Neural progenitor cell (in vitro differentiated cells): ENCODE results near the gene PLA2G5. TPM values are rescaled to one million over a fixed set of nuclear protein-coding genes. Genes with fewer than 3 reads are reported as not detected.

Source experiments
- DNase-seq: peaks from one replicate; pipeline ENCODE4 v3.0.0-alpha.2; 2016; ENCODE audit warnings: low spot score
- H2AFZ ChIP-seq: fragments of 200-600 bp; sonication (generic); replicated peaks from 2 replicates; pipeline ENCODE4 v1.6.1; 2016; ENCODE audit warnings: antibody characterized with exemption
- H3F3A ChIP-seq: fragments of 200-600 bp; sonication (generic); 2 replicates; pipeline ENCODE4 v1.6.1; 2016; ENCODE audit warnings: antibody characterized with exemption, low read depth
- H3K27ac ChIP-seq: fragments of 200-600 bp; sonication (generic); 2 replicates; pipeline ENCODE4 v1.5.1; 2016; ENCODE audit warnings: mild to moderate bottlenecking
- H3K27me3 ChIP-seq: fragments of 200-600 bp; sonication (generic); 2 replicates; pipeline ENCODE4 v1.6.1; 2016; ENCODE audit warnings: mild to moderate bottlenecking, moderate library complexity
- H3K36me3 ChIP-seq: fragments of 200-600 bp; sonication (generic); 2 replicates; pipeline ENCODE4 v1.5.1; 2016
- H3K4me1 ChIP-seq: fragments of 200-600 bp; sonication (generic); 2 replicates; pipeline ENCODE4 v1.6.1; 2016; ENCODE audit warnings: mixed run types
- H3K4me2 ChIP-seq: fragments of 200-600 bp; sonication (generic); 2 replicates; pipeline ENCODE4 v1.6.1; 2016
- H3K4me3 ChIP-seq: fragments of 200-600 bp; sonication (generic); 2 replicates; pipeline ENCODE4 v1.5.1; 2016
- H3K79me2 ChIP-seq: fragments of 200-600 bp; sonication (generic); 2 replicates; pipeline ENCODE4 v1.6.1; 2016; ENCODE audit warnings: low read depth
- H3K9ac ChIP-seq: fragments of 200-600 bp; sonication (generic); 2 replicates; pipeline ENCODE4 v1.6.1; 2016
- H3K9me3 ChIP-seq: fragments of 200-600 bp; sonication (generic); 2 replicates; pipeline ENCODE4 v1.5.1; 2016; ENCODE audit warnings: low read depth
- H4K20me1 ChIP-seq: fragments of 200-600 bp; sonication (generic); 2 replicates; pipeline ENCODE4 v1.6.1; 2016; ENCODE audit warnings: low read depth
- H3K27ac Mint-ChIP-seq: 3 replicates; pipeline ENCODE4 v1.8.0; 2021; ENCODE audit warnings: mixed read lengths
- H3K27me3 Mint-ChIP-seq: 2 replicates; pipeline ENCODE4 v1.8.0; 2022; ENCODE audit warnings: low read depth, mild to moderate bottlenecking, inconsistent platforms, moderate library complexity, mixed read lengths; ENCODE audit not compliant: insufficient read depth
- H3K36me3 Mint-ChIP-seq: 3 replicates; pipeline ENCODE4 v1.8.0; 2021; ENCODE audit warnings: mixed read lengths
- H3K4me1 Mint-ChIP-seq: 3 replicates; pipeline ENCODE4 v1.8.0; 2021; ENCODE audit warnings: mixed read lengths
- H3K4me3 Mint-ChIP-seq: 3 replicates; pipeline ENCODE4 v1.8.0; 2021; ENCODE audit warnings: mild to moderate bottlenecking, moderate library complexity, mixed read lengths
- H3K9me3 Mint-ChIP-seq: 3 replicates; pipeline ENCODE4 v1.8.0; 2020; ENCODE audit warnings: mixed read lengths
- EZH2 ChIP-seq: fragments of 200-600 bp; sonication (generic); IDR thresholded peaks from 2 replicates; pipeline ENCODE4 v1.6.1; 2017; ENCODE audit warnings: antibody characterized with exemption, mild to moderate bottlenecking, moderate library complexity
- EZH2phosphoT487 ChIP-seq: fragments of 200-600 bp; sonication (generic); IDR thresholded peaks from 2 replicates; pipeline ENCODE4 v1.6.1; 2017; ENCODE audit warnings: antibody characterized with exemption
- total RNA-seq: library from RNA; depleted of rRNA; stranded (reverse); fragments of >200 nt; gene quantifications from 2 replicates; pipeline ENCODE4 v1.2.3, GENCODE V29; 2015; ENCODE audit warnings: low replicate concordance
- TF ChIP-seq, protein P1 (sequence below): fragments of 200-600 bp; sonication (generic); IDR thresholded peaks from 2 replicates; pipeline ENCODE4 v1.5.1; 2017; ENCODE audit warnings: antibody characterized with exemption, mild to moderate bottlenecking

PLA2G5 gene
- total RNA-seq, 1 donor from 2014 or later: not detected

DNA sequence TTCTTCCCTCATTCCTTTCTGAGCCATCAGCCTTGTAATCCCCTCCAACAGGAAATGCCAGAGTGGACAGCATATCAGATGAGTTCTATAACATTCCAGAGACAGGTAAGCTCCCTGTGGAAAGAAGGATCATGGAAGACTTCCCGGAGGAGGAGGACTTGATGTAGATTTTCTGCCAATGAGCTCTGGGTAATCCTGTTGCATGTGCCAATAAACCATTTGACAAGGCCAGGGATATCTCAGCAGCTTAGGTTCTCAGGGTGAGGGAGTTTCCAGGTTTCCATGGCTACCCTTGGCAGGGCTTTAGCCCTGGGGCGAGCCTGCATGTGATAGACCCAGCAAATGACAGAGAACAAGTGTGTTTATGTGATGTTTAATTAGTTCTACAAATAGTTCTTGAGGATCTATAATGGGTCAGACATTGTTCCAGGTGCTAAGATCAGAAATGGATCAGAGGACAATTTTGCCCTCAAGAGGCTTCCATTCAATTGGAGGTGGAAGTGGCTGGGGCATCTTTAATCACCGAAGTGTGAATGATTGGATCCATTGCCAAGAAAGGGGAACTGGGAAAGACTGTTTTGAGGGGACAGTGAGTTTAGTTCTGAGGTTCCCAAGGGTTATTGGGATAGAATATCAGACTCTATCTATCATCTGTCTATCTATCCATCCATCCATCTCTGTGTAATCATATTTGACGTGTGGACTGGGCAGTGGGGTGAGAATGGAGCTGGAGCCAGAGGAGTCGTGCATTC is 6.9 kb downstream of the PLA2G5 start:
- no peak overlapping the region for H3K9ac ChIP-seq
- H2AFZ ChIP-seq: no peak overlapping the region
- H3K36me3 ChIP-seq: no peaks in the 10 kb centered on the region
- Mint-ChIP-seq H3K4me3 (no peak overlapping the region), H3K4me1 (no peaks in the 10 kb centered on the region), H3K27ac (no peak overlapping the region), H3K9me3 (no peaks in the 10 kb centered on the region), H3K36me3 (no peaks in the 10 kb centered on the region), H3K27me3 (peaks cover 14% of the 10 kb centered on the region)
- H3K4me1 ChIP-seq: no peaks in the 10 kb centered on the region
- no peaks in the 10 kb centered on the region for H3F3A ChIP-seq
- no peaks in the 10 kb centered on the region for H4K20me1 ChIP-seq
- no peak for TF ChIP-seq EZH2
- no peak for TF ChIP-seq EZH2phosphoT487
- TF ChIP-seq, protein P1, sequence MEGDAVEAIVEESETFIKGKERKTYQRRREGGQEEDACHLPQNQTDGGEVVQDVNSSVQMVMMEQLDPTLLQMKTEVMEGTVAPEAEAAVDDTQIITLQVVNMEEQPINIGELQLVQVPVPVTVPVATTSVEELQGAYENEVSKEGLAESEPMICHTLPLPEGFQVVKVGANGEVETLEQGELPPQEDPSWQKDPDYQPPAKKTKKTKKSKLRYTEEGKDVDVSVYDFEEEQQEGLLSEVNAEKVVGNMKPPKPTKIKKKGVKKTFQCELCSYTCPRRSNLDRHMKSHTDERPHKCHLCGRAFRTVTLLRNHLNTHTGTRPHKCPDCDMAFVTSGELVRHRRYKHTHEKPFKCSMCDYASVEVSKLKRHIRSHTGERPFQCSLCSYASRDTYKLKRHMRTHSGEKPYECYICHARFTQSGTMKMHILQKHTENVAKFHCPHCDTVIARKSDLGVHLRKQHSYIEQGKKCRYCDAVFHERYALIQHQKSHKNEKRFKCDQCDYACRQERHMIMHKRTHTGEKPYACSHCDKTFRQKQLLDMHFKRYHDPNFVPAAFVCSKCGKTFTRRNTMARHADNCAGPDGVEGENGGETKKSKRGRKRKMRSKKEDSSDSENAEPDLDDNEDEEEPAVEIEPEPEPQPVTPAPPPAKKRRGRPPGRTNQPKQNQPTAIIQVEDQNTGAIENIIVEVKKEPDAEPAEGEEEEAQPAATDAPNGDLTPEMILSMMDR: no peak
- no peak overlapping the region for H3K27ac ChIP-seq
- H3K4me2 ChIP-seq: no peak overlapping the region
- H3K27me3 ChIP-seq: no peaks in the 10 kb centered on the region
- H3K79me2 ChIP-seq: no peaks in the 10 kb centered on the region
- no peak for DNase-seq
- H3K4me3 ChIP-seq: no peak overlapping the region
- no peaks in the 10 kb centered on the region for H3K9me3 ChIP-seq

DNA sequence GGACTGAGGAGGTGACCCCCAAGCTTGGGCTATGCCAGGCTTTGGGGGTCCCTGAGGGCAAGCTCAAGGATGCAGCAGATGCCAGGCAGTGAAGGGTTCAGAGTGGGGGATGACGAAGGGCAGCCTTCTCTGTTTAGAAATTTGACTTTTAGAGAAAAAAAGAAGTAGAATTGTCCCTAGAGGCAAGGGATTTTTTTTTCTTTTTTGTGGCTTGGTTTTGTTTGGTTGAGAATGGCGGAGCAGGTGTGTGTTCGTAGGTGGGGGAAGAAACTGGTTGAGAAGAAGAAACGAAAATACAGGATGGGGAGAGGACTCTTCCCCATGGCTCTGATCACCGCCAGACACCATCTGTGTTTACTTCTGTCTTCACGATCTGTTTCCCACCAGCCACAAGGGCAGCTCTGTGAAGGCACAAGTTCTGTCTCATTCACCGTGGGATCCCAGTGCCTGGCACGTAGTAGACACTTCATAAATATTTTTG is 8.2 kb downstream of the PLA2G5 start:
- Mint-ChIP-seq H3K27me3 (peaks cover 9% of the 10 kb centered on the region), H3K4me3 (no peak overlapping the region), H3K4me1 (no peaks in the 10 kb centered on the region), H3K36me3 (no peaks in the 10 kb centered on the region), H3K27ac (no peak overlapping the region), H3K9me3 (no peaks in the 10 kb centered on the region)
- Histone ChIP-seq H2AFZ (no peak overlapping the region), H3K9ac (no peak overlapping the region), H3K27me3 (no peaks in the 10 kb centered on the region), H3K27ac (no peak overlapping the region), H3K4me3 (no peak overlapping the region), H3K79me2 (no peaks in the 10 kb centered on the region), H3K4me2 (no peak overlapping the region), H3K9me3 (no peaks in the 10 kb centered on the region), H3K4me1 (no peaks in the 10 kb centered on the region), H4K20me1 (no peaks in the 10 kb centered on the region), H3F3A (no peaks in the 10 kb centered on the region), H3K36me3 (no peaks in the 10 kb centered on the region)
- DNase-seq: no peak
- TF ChIP-seq, protein P1: no peak
- no peak for TF ChIP-seq EZH2phosphoT487
- no peak for TF ChIP-seq EZH2

DNA sequence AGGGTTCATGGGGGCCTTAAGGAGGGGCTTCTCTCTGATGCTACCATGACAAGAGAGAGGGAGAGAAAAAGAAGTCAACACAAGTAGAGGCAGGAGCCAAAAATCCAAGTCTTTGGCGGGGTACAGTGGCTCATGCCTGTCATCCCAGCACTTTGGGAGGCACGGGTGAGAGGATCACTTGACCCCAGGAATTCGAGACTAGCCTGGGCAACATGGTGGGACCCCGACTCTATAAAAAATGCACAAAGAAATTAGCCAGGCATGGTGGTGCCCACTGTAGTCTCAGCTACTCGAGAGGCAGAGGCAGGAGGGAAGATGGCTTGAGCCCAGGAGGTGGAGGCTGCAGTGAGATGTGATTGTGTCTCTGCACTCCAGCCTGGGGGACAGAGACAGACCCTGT is 8.7 kb downstream of the PLA2G5 start:
- Histone ChIP-seq H3K4me3 (no peak overlapping the region), H3K4me1 (no peaks in the 10 kb centered on the region), H3K27ac (no peak overlapping the region), H3K9me3 (no peaks in the 10 kb centered on the region), H3K36me3 (no peaks in the 10 kb centered on the region), H4K20me1 (no peaks in the 10 kb centered on the region), H3K9ac (no peak overlapping the region), H2AFZ (no peak overlapping the region), H3K27me3 (no peaks in the 10 kb centered on the region), H3K4me2 (no peak overlapping the region), H3K79me2 (no peaks in the 10 kb centered on the region), H3F3A (no peaks in the 10 kb centered on the region)
- no peak overlapping the region for H3K27ac Mint-ChIP-seq
- no peak overlapping the region for H3K4me3 Mint-ChIP-seq
- H3K4me1 Mint-ChIP-seq: no peaks in the 10 kb centered on the region
- no peaks in the 10 kb centered on the region for H3K9me3 Mint-ChIP-seq
- TF ChIP-seq, protein P1: no peak
- no peak for TF ChIP-seq EZH2phosphoT487
- TF ChIP-seq EZH2: no peak
- peaks cover 9% of the 10 kb centered on the region for H3K27me3 Mint-ChIP-seq
- no peaks in the 10 kb centered on the region for H3K36me3 Mint-ChIP-seq
- no peak for DNase-seq
